HepG2 (cell line): Measurements from ENCODE around the gene MMUT. TPM values are rescaled to one million over a fixed set of nuclear protein-coding genes. Genes with fewer than 3 reads are reported as not detected.

ENCODE experiments used
- ATAC-seq: fragments of 200-7000 bp; cut with Tn5 transposase; 3 replicates; pipeline ENCODE4 v1.9.1; 2020; ENCODE audit warnings: mild to moderate bottlenecking, moderate library complexity
- BruUV-seq: library from RNA; stranded (reverse); fragments of 400-500 nt; replicated peaks from 2 replicates; lab custom pipeline; 2021; lab: Mats Ljungman, UMichigan
- CTCF ChIA-PET: fragments of 300-600 bp; formaldehyde crosslinking; extraction: SDS; loops from one replicate; lab custom pipeline; 2021; ENCODE audit warnings: low total read pairs, inconsistent platforms, low intra/inter-chr PET ratio; lab: Yijun Ruan, JAX
- POLR2A ChIA-PET: fragments of 350-600 bp; sonication (Branson Sonifier 250); formaldehyde crosslinking; loops from one replicate; lab custom pipeline; 2020; ENCODE audit warnings: antibody characterized with exemption, inconsistent platforms; lab: Yijun Ruan, JAX
- DNase-seq: peaks from one replicate; pipeline ENCODE4 v3.0.0-alpha.2; 2015; ENCODE audit warnings: low spot score
- FAIRE-seq: peaks from 3 replicates; lab custom pipeline; 2011; peaks lifted over from hg19 to GRCh38; lab: Jason Lieb, UNC
- H2AFZ ChIP-seq: one replicate; pipeline ENCODE4 v1.6.1; 2011; ENCODE audit warnings: low read length, inconsistent platforms
- H3K27ac ChIP-seq: fragments of 300-600 bp; 3 replicates; pipeline ENCODE4 v1.8.0; 2011; ENCODE audit warnings: mixed run types, mild to moderate bottlenecking, mixed read lengths, low read length, inconsistent platforms; ENCODE audit not compliant: insufficient read depth; ENCODE audit errors: extremely low read length
- H3K27me3 ChIP-seq, 2 experiments: fragments of 200-600 bp in 1 of 2; 2 replicates in 1 of 2; 3 replicates in 1 of 2; pipeline versions ENCODE4 v1.6.0 to v1.8.0; 2011; ENCODE audit warnings: low read length in 2 of 2, mild to moderate bottlenecking in 2 of 2, moderate library complexity in 2 of 2, inconsistent platforms in 1 of 2; ENCODE audit not compliant: insufficient read depth in 2 of 2, control insufficient read depth in 1 of 2
- H3K36me3 ChIP-seq, 2 experiments: fragments of 200-600 bp in 1 of 2; replicated peaks in 1 of 2; 2 replicates in 1 of 2; 3 replicates in 1 of 2; pipeline versions ENCODE4 v1.5.1 to v1.8.0; 2011; ENCODE audit warnings: low read length in 2 of 2, inconsistent platforms in 1 of 2; ENCODE audit not compliant: insufficient read depth in 2 of 2, control insufficient read depth in 1 of 2
- H3K4me1 ChIP-seq: 2 replicates; pipeline ENCODE4 v1.5.1; 2012; ENCODE audit warnings: low read length, inconsistent platforms; ENCODE audit not compliant: insufficient read depth
- H3K4me2 ChIP-seq: 2 replicates; pipeline ENCODE4 v1.6.0; 2011; ENCODE audit warnings: low read depth, low read length, inconsistent platforms
- H3K4me3 ChIP-seq, 3 experiments: fragments of 200-600 bp in 1 of 3; sonication (generic), shearing (Covaris generic) in 1 of 3; replicated peaks in 1 of 3; 2 replicates each; pipeline ENCODE4 v1.5.1; 2011 to 2016; ENCODE audit warnings: low read length in 3 of 3, inconsistent platforms in 2 of 3, low read depth in 2 of 3, mild to moderate bottlenecking in 2 of 3, control low read depth in 1 of 3, mixed read lengths in 1 of 3; ENCODE audit not compliant: insufficient read depth in 1 of 3
- H3K79me2 ChIP-seq: one replicate; pipeline ENCODE4 v1.6.1; 2011; ENCODE audit warnings: low read length, inconsistent platforms; ENCODE audit not compliant: insufficient read depth
- H3K9ac ChIP-seq: 2 replicates; pipeline ENCODE4 v1.6.0; 2011; ENCODE audit warnings: mild to moderate bottlenecking, low read depth, low read length, inconsistent platforms; ENCODE audit not compliant: insufficient read depth
- H3K9me3 ChIP-seq: 2 replicates; pipeline ENCODE4 v1.5.1; 2012; ENCODE audit warnings: mild to moderate bottlenecking, low read length
- H4K20me1 ChIP-seq: 2 replicates; pipeline ENCODE4 v1.6.0; 2011; ENCODE audit warnings: inconsistent platforms, mild to moderate bottlenecking, low read length, moderate library complexity; ENCODE audit not compliant: insufficient read depth
- EED ChIP-seq: sonication (generic); formaldehyde crosslinking; IDR thresholded peaks from 2 replicates; pipeline ENCODE4 v1.5.0; 2020; ENCODE audit warnings: mild to moderate bottlenecking, missing genetic modification reagents
- MAFF ChIP-seq: IDR thresholded peaks from 2 replicates; pipeline ENCODE4 v1.6.1; 2011; ENCODE audit warnings: low read depth, low read length, improper control_type of control experiment
- MTF2 ChIP-seq: sonication (generic); formaldehyde crosslinking; IDR thresholded peaks from 2 replicates; pipeline ENCODE4 v1.5.0; 2020; ENCODE audit warnings: missing genetic modification reagents, borderline replicate concordance
- YEATS2 ChIP-seq: sonication (generic); formaldehyde crosslinking; IDR thresholded peaks from 2 replicates; pipeline ENCODE4 v1.4.0; 2020; ENCODE audit warnings: missing genetic modification reagents, borderline replicate concordance
- ZBTB7B ChIP-seq: sonication (generic); formaldehyde crosslinking; IDR thresholded peaks from 2 replicates; pipeline ENCODE4 v1.4.0; 2020; ENCODE audit warnings: missing genetic modification reagents
- ZFP37 ChIP-seq: sonication (generic); formaldehyde crosslinking; IDR thresholded peaks from 2 replicates; pipeline ENCODE4 v1.4.0; 2020; ENCODE audit warnings: missing genetic modification reagents, borderline replicate concordance
- ZNF282 ChIP-seq: fragments of 450-650 bp; IDR thresholded peaks from 2 replicates; pipeline ENCODE4 v1.6.1; 2018; ENCODE audit not compliant: partially characterized antibody
- ZNF703 ChIP-seq: sonication (generic); formaldehyde crosslinking; IDR thresholded peaks from 2 replicates; pipeline ENCODE4 v1.5.1; 2020; ENCODE audit warnings: missing genetic modification reagents, mild to moderate bottlenecking, moderate library complexity, borderline replicate concordance
- ZNF709 ChIP-seq: sonication (generic); formaldehyde crosslinking; IDR thresholded peaks from 2 replicates; pipeline ENCODE4 v1.5.0; 2020; ENCODE audit warnings: mild to moderate bottlenecking, missing genetic modification reagents
- WGBS: methylation state at CpG from one replicate; pipeline ENCODE4 v1.1.6; 2017; ENCODE audit warnings: low lambda C conversion rate; 5-methylcytosine and 5-hydroxymethylcytosine counted together
- in situ Hi-C: cut with HindIII; loops from 2 replicates; pipeline ENCODE4 v1.10.0; 2017; ENCODE audit warnings: low pct_unique_long_range_greater_than_20kb; ENCODE audit not compliant: extremely low pct_ligation_motif_present
- intact Hi-C: fragments of 100-400 bp; cut with micrococcal nuclease; formaldehyde crosslinking; loops from one replicate; pipeline ENCODE4 v1.10.0; 2022; ENCODE audit not compliant: unreplicated experiment
- polyA plus RNA-seq, 8 experiments: library from polyadenylated mRNA; depleted of rRNA in 3 of 8; stranded (reverse) in 7 of 8; unstranded in 1 of 8; fragments of >200 nt; fragmentation: Illumina TruSeq in 4 of 8; extraction: Trizol in 4 of 8; gene quantifications; 2 replicates each; pipeline versions ENCODE4 v1.2.1 to v1.2.3, GENCODE V29; 2011 to 2016; ENCODE audit warnings: low read depth in 4 of 8, missing spikeins in 1 of 8, mixed read lengths in 1 of 8; ENCODE audit not compliant: insufficient read depth in 1 of 8
- total RNA-seq, 5 experiments: library from RNA; depleted of rRNA; stranded (reverse); fragments of >200 nt; fragmentation: Illumina TruSeq; extraction: Trizol; gene quantifications; 2 replicates each; pipeline ENCODE4 v1.2.3, GENCODE V29; 2016; ENCODE audit warnings: low read depth in 1 of 5
- TF ChIP-seq, protein P1 (sequence below): sonication (generic); formaldehyde crosslinking; IDR thresholded peaks from 2 replicates; pipeline ENCODE4 v1.9.0; 2021; ENCODE audit warnings: missing genetic modification reagents, mild to moderate bottlenecking, borderline replicate concordance
- TF ChIP-seq, protein P2 (sequence below): sonication (generic); formaldehyde crosslinking; IDR thresholded peaks from 2 replicates; pipeline ENCODE4 v1.5.0; 2020; ENCODE audit warnings: mild to moderate bottlenecking, missing genetic modification reagents, borderline replicate concordance
- TF ChIP-seq, protein P3 (sequence below): sonication (generic); formaldehyde crosslinking; IDR thresholded peaks from 2 replicates; pipeline ENCODE4 v1.4.0; 2020; ENCODE audit warnings: missing genetic modification reagents, borderline replicate concordance
- TF ChIP-seq, protein P4 (sequence below): sonication (generic); formaldehyde crosslinking; IDR thresholded peaks from 2 replicates; pipeline ENCODE4 v1.4.0; 2020; ENCODE audit warnings: low read depth, mild to moderate bottlenecking, missing genetic modification reagents

The MMUT gene
- total and polyA plus RNA-seq, 2 of the 13 experiments (the other 11 are each of a cell fraction or from before 2014, with no cell fraction given), result 16.1 to 20.5 TPM

DNA sequence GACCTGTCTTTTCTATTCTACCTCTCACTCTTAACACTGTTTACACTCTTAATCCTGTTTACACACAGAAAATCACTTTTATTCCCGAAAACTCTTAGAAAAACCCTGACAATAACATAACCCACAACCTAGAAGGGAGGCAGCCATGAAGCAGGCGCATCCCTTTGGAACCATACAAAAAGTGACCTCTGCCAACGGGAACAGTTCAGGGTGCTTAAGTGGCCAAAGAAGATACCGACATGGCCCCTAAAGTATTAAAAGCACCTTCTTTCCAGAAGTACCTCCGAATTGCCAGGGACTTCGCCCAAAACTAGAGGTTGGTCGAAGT, 490 bp downstream of the MMUT start:
- ATAC-seq, result peak; percentile 71
- no peaks in the 10 kb centered on the region; a peak in 1 of 5 replicates for H3K27me3 ChIP-seq
- no peak for DNase-seq
- H3K79me2 ChIP-seq, result peaks cover 60% of the 10 kb centered on the region
- WGBS, result 0% methylated on average over 7 of the region's 7 CpGs
- no peak for FAIRE-seq
- in situ Hi-C loops, result no loop called here
- peaks cover 36% of the 10 kb centered on the region for H3K4me1 ChIP-seq
- H3K9me3 ChIP-seq, result no peaks in the 10 kb centered on the region
- peaks cover 0 to 11% of the 10 kb centered on the region in 2 experiments; a peak in 1 of 5 replicates for H3K36me3 ChIP-seq
- H4K20me1 ChIP-seq, result no peaks in the 10 kb centered on the region
- H2AFZ ChIP-seq, result peak overlapping the region; percentile 88
- peak overlapping the region; percentile 90 for H3K9ac ChIP-seq
- TSS peak; percentile 79 for BruUV-seq
- peak overlapping the region; percentile 85 for H3K27ac ChIP-seq
- H3K4me3 ChIP-seq, result peak overlapping the region; percentile 83 to 96 (median 91)
- ChIA-PET POLR2A (no interaction called here), CTCF (no interaction called here)
- intact Hi-C loops, result loop anchor here (2.0 kb wide), 3 partner anchors 70 to 386 kb away; no protein-coding TSS in a partner anchor
- H3K4me2 ChIP-seq, result peak overlapping the region; percentile 78
- TF ChIP-seq, protein P1, sequence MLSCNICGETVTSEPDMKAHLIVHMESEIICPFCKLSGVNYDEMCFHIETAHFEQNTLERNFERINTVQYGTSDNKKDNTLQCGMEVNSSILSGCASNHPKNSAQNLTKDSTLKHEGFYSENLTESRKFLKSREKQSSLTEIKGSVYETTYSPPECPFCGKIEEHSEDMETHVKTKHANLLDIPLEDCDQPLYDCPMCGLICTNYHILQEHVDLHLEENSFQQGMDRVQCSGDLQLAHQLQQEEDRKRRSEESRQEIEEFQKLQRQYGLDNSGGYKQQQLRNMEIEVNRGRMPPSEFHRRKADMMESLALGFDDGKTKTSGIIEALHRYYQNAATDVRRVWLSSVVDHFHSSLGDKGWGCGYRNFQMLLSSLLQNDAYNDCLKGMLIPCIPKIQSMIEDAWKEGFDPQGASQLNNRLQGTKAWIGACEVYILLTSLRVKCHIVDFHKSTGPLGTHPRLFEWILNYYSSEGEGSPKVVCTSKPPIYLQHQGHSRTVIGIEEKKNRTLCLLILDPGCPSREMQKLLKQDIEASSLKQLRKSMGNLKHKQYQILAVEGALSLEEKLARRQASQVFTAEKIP (CRISPR knock-in tag), result no peak
- TF ChIP-seq ZNF709 (CRISPR knock-in tag), result no peak
- TF ChIP-seq, protein P2, sequence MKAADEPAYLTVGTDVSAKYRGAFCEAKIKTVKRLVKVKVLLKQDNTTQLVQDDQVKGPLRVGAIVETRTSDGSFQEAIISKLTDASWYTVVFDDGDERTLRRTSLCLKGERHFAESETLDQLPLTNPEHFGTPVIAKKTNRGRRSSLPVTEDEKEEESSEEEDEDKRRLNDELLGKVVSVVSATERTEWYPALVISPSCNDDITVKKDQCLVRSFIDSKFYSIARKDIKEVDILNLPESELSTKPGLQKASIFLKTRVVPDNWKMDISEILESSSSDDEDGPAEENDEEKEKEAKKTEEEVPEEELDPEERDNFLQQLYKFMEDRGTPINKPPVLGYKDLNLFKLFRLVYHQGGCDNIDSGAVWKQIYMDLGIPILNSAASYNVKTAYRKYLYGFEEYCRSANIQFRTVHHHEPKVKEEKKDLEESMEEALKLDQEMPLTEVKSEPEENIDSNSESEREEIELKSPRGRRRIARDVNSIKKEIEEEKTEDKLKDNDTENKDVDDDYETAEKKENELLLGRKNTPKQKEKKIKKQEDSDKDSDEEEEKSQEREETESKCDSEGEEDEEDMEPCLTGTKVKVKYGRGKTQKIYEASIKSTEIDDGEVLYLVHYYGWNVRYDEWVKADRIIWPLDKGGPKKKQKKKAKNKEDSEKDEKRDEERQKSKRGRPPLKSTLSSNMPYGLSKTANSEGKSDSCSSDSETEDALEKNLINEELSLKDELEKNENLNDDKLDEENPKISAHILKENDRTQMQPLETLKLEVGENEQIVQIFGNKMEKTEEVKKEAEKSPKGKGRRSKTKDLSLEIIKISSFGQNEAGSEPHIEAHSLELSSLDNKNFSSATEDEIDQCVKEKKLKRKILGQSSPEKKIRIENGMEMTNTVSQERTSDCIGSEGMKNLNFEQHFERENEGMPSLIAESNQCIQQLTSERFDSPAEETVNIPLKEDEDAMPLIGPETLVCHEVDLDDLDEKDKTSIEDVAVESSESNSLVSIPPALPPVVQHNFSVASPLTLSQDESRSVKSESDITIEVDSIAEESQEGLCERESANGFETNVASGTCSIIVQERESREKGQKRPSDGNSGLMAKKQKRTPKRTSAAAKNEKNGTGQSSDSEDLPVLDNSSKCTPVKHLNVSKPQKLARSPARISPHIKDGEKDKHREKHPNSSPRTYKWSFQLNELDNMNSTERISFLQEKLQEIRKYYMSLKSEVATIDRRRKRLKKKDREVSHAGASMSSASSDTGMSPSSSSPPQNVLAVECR (CRISPR knock-in tag), result no peak
- TF ChIP-seq ZBTB7B, result 0 out of 2 replicates have a peak, but pooled peaks have one; percentile 0
- TF ChIP-seq MTF2 (CRISPR knock-in tag), result 0 out of 2 replicates have a peak, but pooled peaks have one; percentile 54
- TF ChIP-seq MAFF, result no peak
- no peak for TF ChIP-seq ZNF282
- TF ChIP-seq YEATS2 (CRISPR knock-in tag), result no peak
- TF ChIP-seq EED (CRISPR knock-in tag), result no peak
- TF ChIP-seq, protein P3, sequence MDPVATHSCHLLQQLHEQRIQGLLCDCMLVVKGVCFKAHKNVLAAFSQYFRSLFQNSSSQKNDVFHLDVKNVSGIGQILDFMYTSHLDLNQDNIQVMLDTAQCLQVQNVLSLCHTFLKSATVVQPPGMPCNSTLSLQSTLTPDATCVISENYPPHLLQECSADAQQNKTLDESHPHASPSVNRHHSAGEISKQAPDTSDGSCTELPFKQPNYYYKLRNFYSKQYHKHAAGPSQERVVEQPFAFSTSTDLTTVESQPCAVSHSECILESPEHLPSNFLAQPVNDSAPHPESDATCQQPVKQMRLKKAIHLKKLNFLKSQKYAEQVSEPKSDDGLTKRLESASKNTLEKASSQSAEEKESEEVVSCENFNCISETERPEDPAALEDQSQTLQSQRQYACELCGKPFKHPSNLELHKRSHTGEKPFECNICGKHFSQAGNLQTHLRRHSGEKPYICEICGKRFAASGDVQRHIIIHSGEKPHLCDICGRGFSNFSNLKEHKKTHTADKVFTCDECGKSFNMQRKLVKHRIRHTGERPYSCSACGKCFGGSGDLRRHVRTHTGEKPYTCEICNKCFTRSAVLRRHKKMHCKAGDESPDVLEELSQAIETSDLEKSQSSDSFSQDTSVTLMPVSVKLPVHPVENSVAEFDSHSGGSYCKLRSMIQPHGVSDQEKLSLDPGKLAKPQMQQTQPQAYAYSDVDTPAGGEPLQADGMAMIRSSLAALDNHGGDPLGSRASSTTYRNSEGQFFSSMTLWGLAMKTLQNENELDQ (CRISPR knock-in tag), result no peak
- TF ChIP-seq, protein P4, sequence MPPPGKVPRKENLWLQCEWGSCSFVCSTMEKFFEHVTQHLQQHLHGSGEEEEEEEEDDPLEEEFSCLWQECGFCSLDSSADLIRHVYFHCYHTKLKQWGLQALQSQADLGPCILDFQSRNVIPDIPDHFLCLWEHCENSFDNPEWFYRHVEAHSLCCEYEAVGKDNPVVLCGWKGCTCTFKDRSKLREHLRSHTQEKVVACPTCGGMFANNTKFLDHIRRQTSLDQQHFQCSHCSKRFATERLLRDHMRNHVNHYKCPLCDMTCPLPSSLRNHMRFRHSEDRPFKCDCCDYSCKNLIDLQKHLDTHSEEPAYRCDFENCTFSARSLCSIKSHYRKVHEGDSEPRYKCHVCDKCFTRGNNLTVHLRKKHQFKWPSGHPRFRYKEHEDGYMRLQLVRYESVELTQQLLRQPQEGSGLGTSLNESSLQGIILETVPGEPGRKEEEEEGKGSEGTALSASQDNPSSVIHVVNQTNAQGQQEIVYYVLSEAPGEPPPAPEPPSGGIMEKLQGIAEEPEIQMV, result no peak
- TF ChIP-seq ZNF703, result no peak
- TF ChIP-seq ZFP37 (CRISPR knock-in tag), result no peak
